NT2/D1 (cell line): ENCODE measurements around the gene HNRNPUL2.

Experiments used
- YY1 ChIP-seq: IDR thresholded peaks from 2 replicates; pipeline ENCODE4 v1.6.1; 2011; ENCODE audit not compliant: insufficient read length, insufficient read depth
- ZNF274 ChIP-seq: IDR thresholded peaks from 2 replicates; pipeline ENCODE4 v1.6.1; 2011; ENCODE audit warnings: mild to moderate bottlenecking, low read depth, low read length

DNA sequence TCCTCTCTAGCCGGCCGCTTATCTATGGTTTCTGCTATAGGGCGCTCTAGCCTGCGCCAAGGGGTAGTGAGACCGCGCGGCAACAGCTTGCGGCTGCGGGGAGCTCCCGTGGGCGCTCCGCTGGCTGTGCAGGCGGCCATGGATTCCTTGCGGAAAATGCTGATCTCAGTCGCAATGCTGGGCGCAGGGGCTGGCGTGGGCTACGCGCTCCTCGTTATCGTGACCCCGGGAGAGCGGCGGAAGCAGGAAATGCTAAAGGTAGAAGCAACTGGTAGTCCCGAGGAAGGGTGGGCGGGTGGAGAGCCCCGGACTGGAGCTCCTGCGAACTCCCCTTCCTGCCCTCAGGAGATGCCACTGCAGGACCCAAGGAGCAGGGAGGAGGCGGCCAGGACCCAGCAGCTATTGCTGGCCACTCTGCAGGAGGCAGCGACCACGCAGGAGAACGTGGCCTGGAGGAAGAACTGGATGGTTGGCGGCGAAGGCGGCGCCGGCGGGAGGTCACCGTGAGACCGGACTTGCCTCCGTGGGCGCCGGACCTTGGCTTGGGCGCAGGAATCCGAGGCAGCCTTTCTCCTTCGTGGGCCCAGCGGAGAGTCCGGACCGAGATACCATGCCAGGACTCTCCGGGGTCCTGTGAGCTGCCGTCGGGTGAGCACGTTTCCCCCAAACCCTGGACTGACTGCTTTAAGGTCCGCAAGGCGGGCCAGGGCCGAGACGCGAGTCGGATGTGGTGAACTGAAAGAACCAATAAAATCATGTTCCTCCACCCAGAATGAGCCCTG is 55.5 kb downstream of the HNRNPUL2 start, which contains the start of the genes LBHD1 and UQCC3:
- TF ChIP-seq ZNF274 (no peak), YY1 (no peak)
